ENCODE results near the gene CYB561D2.

Gene CYB561D2

DNA sequence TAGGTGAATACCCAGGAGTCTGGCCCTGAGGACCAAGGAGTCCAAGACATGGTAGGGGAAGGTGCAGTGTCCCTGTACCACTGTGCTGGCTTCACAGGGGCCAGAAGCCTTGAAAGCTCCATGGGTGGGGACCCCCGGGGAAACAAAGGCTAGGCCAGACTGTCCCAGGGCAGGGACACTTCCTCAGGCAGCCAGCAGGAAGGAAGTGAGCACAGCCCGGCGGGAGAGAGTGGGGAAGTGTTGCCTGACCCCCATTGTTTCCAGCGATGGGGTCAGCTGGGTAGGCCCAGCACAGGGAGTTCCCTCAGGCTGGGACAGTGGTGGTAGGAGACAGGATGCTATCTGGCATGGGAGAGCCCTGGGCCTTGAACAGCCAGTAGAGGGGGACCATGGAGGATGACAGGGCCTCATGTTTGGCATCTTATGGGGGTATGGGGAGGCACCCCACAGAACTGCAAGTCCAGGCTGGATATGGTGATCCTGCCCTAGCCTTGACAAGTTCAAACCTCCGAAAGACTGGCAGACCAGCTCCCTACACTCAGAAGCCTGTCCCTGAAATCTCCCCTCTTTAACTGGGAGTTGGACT is 27.0 kb upstream of the CYB561D2 start:
- no peak for DNase-seq (ENCODE audit: low read depth in 2 of 2)

DNA sequence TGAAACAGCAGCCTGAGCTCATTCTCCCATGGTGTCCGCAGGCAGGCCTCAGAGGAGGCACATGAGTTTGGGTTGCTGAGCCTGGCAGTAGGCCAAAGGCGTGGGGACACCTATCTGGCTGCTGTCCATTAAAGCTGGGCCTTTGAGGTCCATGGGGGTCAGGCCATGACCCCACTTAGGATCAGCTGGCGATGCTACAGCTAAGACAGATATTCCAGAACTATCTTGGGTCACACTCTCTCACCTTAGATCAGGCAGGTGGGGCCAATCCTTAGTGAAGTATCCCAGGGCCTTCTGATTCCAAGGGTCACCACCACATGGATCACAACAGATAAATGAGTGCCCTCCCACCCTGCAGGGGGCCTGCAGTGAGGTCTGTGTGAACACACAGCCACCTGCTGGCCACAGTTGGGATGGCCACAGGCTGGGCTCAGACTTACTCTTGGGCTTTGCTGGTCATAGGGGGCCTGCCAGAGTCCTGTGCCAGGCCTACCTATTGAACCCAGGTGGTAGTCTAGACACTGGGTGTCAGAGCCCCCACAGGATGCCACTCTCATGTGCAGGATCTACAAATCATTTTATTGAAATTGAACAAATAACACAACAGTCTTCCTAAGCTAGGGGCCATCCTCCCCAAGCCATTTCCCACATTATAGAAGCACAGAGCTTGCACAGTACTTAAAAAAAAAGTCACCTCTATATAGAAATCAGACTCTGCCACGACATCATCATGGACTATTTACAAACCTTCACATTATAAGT is 26.1 kb upstream of the CYB561D2 start:
- peak; percentile 47 to 53 for DNase-seq (ENCODE audit: low read depth in 2 of 2)

DNA sequence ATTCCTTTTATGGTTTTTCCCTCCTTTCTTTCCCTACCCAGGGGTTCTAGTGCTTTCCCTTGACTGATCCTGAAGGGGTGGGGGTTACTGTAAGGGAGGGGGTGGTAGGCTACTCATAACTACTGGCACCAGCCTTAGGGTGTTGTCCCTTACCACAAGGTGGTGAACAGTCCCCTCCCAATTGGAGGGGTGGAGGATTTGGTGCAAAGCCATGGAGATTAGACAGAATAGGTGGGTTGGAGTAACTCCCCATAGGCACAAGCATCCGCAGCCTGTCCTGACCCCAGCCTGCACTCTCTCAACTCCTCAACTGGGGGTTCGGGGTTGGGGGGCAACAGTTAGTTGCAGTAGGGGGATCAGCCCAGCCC is 25.6 kb upstream of the CYB561D2 start:
- DNase-seq (ENCODE audit: low read depth in 2 of 2): no peak

DNA sequence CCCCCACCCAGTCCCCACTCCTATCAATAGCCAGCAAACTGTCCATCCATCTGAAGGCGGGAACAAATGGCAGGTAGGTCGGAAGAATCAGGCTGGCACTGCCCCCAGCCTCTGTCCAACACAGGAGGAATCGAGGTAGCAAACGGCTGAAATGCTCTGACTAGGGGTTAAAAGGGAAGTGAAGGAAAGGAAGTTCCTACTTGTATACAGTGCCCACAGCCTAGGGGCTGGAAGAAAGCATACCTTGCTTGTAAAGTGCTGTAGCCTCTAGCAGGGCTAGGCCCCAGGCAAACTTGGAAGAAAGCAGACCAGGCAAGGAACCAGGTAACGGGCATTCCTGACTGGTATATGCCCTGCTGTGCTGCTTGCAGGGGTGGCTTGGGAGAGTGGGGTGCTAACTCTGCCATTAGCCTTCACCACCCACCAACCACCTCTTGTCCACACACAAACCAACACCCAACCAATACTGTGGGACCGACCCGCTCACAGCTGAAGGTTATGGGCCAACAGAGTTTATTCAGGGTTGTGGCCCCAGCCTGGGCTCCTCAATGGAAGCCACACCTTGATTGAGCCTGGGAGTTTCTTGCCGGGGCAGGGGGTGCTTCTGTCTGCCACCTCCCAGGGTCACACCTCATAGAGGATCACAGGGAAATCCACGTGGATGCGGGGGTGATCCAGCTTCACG is 25.0 kb upstream of the CYB561D2 start:
- DNase-seq (ENCODE audit: low read depth in 2 of 2): no peak

DNA sequence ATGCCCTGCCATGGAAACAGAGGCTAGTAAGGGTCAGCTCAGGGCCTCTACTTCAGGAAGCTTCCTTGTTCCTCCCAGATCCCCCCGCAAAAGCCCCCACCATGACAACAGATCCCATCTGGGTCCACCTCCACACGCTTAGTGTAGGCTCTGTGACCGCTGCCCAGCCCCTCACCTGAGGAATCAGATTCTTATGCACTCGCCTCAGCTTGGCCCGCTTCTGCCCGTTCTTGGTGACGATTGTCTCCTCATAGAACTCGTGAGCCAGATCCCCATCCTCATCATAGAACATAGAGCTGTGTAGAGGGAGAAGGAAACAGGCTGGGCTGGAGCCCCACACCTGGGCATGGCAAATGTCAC is 24.5 kb upstream of the CYB561D2 start:
- no peak for DNase-seq (ENCODE audit: low read depth in 2 of 2)

DNA sequence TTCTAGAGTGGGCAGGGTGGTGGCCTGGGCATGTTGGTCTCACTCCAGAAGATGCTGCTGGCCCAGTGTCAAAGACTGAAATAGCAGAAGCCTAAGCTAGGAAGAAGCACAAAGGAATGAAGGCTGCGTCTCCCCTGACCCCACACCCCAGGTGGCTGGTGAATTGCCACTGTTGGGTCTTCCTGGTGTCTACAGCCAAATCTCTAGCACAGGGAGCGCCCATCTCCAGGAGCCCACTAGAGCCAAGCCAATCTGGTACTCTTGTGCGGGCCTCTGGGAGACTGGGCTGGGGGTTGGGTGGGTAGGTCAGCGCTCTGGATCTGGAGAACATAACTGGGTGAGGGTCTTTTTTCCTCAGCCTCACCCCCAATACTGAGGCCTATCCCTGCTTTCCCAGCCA is 23.5 kb upstream of the CYB561D2 start:
- DNase-seq (ENCODE audit: low read depth in 2 of 2): no peak

DNA sequence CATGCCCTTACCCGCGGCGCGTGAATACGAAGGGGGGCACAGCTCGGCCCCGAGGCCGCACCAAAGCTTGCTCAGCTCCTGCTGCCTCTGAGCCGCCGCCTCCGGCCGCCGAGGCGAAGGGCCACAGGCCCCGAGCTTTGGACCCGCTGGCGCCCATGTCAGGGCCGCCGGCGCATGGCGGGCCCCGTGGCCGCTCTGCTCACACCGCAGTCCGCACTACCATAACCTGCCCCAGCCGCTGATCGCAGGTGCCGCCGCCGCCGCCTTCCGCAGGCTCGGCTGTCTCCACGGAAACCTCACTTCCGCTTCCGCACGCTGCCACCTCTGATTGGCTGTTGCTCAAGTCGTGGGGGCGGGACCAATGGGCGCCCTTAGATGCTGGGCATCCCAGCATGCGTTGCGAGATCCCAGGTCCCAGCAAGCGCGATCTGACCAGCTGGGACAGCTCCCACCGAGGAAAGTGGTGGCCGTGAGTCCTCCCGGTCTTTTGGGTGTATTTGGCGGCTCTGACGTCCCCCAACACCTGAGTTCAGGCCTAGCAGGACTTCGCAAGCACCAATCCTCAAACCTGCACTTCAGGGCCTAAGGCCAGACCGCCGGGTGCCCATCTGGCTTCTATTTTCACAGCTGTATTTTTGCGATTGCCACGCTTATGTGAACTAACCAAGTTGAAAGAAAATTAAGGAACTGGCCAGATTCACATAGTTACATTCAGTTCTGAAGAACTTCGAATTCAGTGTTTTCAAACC is 22.5 kb upstream of the CYB561D2 start, which contains the start of gene TUSC2:
TSS of gene TUSC2 (minus strand) at position 281 of the 749 bp plus-strand sequence. CDS start at position 157, 124 bp downstream.
- DNase-seq (ENCODE audit: low read depth in 2 of 2): peak; percentile 92

DNA sequence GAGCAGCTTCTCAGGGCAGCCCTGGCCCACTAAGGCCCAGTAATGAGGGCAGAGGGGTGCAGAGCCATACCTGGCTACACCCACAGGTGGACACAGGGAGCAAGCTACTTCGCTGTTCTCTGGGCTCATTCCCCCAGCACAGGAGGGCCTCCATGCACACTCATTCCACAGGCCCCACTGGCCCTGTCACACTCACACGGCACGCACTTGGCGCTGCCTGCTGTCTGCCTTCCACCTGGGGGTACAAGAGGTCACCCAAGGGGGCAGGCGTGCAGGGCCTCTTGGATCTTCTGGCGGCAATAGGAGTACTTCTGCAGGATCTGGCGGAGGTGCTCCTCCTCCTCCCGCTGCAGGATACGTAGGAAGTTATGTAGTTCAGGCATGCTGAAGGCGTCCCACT is 20.3 kb upstream of the CYB561D2 start:
- no peak for DNase-seq (ENCODE audit: low read depth in 2 of 2)

DNA sequence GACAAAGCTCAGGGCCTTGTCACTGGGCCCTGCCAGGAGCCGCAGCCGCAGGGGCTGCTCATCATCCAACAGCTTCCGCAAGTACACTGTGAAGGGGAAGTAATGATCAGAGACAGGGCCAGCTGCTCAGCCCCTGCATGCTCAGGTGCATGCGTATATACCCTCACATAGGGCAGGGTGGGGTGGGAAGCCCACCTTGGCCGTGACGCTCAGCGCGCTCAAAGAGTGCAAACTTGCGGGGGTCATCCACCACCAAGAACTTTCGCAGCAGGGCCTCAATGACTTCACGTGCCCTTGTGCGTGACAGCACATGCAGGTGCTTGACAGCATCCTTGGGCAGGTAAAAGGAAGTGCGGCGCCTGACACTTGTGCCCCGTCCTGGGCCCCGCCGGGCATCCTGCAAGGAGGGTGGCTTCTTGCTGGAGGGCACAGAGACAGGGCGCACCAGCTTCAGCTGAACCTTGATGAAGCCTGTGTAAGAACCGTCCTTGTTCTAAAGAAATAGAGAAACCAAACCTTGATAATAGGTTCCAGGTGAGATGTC is 19.2 kb upstream of the CYB561D2 start:
- DNase-seq (ENCODE audit: low read depth in 2 of 2): no peak

DNA sequence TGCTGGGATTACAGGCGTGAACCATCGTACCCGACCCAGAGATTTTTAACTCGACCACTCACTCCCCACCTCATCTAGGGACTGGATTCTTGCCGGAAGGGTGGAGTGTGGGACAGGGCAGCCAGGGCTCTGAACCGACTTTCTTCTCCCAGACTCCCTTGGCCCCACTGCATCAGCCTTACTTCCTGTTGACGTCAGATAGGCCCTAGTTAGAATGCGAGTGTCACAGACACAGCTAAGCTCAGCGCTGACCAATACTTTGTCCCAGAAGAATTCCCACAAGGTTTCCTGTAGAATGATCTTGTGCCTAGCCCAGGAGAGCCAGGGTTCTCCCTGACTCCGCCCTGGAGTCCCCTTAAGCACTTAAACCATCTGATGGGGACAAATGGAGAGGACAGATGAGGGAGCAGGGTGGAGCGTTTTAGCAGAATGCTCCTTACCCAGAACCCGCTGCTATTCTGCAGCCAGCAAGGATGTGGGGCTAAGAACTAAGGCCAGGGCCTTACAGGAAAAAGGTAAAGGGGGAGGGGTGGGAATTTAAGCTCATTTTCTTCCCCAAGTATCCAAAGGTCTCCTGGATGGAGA is 16.8 kb upstream of the CYB561D2 start:
- DNase-seq (ENCODE audit: low read depth in 2 of 2): no peak

DNA sequence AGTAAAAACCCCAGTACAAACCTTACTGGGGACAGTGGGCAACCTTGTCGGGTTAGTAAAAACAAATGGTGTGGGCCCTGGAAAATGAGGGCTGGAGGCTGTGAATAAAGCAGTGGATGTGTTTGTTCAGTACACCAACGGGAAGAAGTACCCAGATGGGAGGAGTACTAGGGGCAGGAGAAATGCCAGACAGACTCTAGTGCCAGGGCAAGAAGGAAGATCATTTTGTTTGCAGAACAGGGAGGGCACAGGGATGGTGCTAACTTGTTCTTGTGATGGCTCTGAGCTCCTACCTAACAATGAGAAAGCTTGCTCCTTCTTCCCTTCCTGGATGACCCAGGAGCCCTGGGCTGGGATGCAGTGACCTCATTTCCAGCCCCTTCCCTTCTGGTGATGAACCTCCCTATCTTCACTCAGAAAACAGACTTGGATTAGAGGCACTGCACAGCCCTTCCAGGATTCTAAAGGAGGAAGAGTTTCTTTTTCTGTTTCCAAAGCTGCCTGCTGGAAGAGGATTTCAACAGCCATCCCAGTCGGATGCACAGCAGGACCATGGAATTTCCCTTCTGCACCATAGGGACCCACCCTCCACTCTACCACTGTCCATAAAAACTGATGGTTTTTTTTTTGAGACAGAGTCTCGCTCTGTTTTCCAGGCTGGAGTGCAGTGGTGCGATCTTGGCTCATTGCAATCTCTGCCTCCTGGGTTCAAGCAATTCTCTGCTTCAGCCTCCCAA is 16.2 kb upstream of the CYB561D2 start:
- no peak for DNase-seq (ENCODE audit: low read depth in 2 of 2)

DNA sequence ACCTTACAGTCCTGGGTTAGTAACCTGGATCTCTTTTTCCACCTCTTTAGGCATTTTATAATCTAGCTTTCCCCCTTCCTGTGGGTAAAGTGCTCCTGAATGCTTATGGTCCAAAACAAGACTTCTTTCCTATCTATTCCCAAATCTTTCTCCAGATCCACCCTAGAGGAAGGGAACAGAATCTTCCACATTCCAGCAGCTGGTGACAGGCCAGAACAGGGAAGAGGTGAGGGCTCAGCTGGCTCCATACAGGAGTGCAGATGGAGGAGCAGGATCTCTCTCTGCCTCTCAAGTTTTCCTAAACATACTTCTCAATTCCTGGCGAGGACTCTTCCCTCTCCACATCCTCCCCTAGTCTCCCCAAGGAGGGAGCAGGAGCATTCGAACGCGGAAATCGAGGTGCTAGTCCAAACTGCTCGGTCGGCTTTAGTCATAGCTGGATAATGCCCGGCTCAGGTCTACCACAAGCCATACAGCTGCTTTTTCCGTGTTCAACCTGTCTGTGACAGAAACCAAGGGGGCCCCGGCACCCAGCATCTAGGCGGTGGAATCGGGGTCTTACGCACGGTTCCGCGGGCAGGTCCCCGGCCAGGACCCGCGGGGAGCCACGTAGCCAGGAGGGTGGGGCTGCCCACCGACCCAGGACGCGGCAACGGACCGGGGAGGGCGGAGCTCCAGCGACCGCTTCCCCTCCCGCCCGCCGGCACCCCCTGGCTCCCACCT is 14.0 kb upstream of the CYB561D2 start:
- peak in 1 of 2 donors; percentile 47 for DNase-seq (ENCODE audit: low read depth in 2 of 2)

DNA sequence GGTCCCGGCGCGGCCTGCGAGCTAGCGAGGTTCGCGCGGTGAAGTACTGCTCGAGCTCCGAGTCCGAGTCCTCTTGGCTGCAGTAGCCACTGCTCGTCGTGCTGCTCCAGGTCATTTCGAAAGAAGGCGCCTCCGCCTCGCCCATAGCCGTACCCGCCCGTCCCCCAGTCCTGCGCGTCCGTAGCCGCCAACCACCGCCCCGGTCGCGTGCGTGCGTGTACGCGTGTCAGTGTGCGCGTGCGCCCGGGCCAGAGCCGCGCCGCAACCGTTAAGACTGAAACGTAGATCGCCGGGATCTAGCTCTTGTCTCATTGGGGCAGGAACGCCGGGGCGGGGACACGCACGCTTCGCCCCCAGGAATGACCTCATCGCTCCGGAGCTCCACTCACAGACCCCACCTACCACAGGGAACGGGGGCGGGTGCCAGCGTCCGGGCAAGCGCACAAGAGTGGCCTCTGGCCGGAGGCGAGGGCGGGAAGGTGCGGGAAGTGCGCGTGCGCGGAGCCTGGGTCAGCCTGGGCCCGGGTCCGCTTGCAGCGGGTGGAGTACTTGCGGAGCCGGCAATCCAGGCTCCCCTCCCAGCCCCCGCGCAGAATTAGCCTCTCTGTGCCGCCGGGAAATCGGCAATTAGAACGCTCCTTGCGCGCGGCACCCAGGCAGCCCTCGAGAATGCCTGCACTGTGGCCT is 13.3 kb upstream of the CYB561D2 start:
- DNase-seq (ENCODE audit: low read depth in 2 of 2): peak; percentile 98 to 99

DNA sequence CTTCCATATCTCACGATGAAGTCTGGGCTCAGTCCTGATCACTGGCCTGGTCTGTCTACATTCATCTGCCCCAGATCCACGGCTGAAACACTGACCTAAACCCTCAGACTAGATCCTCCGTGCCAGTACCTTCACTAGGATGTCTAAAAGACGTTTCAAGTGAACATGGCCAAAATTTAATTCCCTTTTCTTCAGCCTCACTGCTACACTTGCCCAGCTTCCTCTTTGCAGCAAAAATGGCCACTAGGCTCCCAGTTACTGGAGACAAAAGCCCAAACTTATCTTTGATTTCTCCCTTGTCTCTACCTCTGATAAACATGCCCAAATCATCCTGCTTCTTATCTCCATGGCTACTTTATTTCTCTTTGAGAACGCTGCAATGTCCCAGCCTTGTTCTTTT is 11.7 kb upstream of the CYB561D2 start:
- no peak for DNase-seq (ENCODE audit: low read depth in 2 of 2)

DNA sequence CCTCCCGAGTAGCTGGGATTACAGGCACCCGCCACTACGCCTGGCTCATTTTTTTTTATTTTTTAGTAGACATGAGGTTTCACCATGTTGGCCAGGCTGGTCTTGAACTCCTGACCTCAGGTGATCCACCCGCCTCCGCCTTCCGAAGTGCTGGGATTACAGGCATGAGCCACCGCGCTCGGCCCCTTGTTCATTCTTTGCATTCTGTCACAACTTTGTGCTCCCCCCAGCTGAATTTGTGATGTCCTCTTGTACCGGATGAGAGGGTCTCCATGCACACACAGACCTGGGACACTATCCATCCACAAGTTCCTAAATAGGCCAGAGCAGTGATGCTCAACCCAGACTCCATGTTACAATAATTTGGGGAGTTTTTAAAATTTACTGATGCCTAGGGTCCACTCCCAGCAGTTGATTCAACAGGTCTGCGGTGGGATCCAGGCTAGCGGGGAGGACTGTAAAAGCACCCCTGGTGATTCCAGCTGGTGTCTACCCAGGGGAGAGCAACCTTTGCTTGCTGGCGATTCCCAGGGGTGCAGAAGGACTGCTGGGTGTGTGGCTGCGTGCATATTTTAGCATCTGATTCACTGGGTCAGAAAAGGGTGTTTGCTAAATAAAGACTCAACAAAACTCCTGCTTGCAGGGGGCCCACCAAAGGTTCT is 11.0 kb upstream of the CYB561D2 start:
- DNase-seq (ENCODE audit: low read depth in 2 of 2): no peak

DNA sequence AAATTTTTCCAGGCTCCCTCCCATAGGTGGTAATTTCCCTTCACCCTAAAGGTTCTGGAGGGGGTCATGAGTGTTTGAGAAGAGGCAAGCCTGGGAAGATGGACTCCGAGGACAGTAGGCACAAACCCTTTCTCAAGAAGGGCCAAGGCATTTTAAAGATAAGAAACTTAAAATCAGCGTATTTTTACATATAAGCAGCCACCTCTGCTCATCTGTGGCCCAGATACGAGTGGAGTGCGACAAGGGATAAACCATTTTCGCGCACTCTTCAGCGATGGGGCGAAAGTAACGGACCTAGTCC is 10.6 kb upstream of the CYB561D2 start:
- no peak for DNase-seq (ENCODE audit: low read depth in 2 of 2)

DNA sequence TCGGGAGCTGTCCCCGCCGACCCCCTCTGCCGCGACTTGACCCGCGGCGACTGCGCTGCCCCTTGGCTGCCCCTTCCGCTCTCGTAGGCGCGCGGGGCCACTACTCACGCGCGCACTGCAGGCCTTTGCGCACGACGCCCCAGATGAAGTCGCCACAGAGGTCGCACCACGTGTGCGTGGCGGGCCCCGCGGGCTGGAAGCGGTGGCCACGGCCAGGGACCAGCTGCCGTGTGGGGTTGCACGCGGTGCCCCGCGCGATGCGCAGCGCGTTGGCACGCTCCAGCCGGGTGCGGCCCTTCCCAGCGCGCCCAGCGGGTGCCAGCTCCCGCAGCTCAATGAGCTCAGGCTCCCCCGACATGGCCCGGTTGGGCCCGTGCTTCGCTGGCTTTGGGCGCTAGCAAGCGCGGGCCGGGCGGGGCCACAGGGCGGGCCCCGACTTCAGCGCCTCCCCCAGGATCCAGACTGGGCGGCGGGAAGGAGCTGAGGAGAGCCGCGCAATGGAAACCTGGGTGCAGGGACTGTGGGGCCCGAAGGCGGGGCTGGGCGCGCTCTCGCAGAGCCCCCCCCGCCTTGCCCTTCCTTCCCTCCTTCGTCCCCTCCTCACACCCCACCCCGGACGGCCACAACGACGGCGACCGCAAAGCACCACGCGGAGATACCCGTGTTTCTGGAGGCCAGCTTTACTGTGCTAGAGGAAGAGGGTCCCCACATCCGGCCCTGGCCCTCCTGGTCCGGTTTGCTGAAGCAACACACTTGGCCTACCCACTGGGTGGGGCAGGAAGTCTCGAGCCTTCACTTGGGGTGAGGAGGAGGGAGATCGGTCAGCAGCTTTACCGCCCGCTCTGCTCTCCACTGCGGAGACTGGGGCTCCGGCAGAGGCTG is 10.0 kb upstream of the CYB561D2 start, which contains the start of gene RASSF1:
TSS of gene RASSF1 (minus strand) at position 389 of the 882 bp plus-strand sequence. CDS start at position 358, 31 bp downstream.
- peak; percentile 69 to 77 for DNase-seq (ENCODE audit: low read depth in 2 of 2)

DNA sequence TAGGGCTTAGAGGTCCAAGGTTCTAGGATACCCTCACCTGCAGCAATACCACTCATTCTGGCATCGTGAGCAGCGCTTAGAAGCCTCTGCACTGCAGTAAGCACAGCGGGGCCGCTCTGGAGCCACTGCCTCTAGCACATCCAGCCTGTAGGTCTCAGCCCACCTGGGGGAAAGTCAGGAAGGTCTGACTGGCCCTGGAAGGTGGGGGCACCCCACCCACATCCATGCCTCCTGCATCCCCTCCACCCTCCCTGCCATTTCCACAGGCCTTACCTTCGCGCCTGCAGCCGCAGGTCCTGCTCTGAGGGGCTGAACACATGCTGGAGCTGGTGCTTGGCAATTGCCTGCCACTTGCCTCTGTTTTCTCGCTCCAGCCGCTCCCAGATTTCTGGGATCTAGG is 9.1 kb upstream of the CYB561D2 start:
- DNase-seq (ENCODE audit: low read depth in 2 of 2): no peak

Measured in stimulated activated CD8-positive, alpha-beta memory T cell treated with anti-CD3 and anti-CD28 coated beads, Interleukin-15, amount 100 ng/mL, for 48 hours (primary cell).